ENCODE measurements around the gene PXDC1.
A peak's percentile ranks its signal among the peaks of the same experiment; 100 is the strongest.

PXDC1 gene

DNA sequence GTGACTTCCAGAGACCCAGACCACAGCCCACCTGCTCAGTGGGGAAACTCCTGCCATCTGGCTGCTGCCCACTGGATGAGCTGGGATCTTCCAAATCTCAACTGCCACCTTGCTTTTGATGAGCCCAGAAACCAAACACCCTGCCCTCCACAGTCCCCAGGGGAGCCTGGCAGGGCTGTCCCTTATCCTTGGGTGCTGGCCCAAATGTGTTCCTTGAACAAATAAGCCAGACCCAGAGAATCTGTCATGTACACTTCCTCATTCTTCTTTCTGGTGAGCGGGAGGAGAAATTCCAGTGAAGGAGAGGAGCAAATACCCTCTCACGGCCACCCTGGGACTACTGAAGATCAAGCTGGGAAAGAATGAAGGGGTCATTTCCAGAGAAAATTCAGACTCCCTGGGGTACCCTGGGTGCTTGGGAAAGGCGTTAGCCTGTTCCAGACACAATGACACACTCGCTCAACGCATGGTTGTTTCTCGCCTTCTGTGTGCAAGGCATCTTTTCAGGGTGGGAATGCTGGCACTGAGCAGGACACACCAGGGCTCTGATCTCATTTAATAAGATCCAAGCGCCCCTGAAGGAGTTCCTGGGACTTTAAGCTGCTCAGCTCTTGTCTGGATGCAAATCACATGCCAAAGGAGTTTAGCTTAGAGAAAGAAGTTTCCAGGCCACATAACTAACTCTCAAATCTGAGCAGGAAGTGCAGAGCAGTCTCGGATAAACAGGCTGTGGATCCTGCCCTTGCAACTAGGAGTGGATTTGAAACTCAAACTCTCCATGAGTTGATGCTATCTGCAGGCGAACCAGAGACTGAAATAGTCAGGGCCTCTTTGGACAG is 38.5 kb downstream of the PXDC1 start:
- no peak for TF ChIP-seq CTCF (IDR thresholded peaks at IDR 0.05)
- Histone ChIP-seq H3K4me3 (no peak overlapping the region), H3K27ac (peak overlapping the region in 1 of 2 donors; percentile 49)
- DNase-seq (ENCODE audit: low spot score): no peak

DNA sequence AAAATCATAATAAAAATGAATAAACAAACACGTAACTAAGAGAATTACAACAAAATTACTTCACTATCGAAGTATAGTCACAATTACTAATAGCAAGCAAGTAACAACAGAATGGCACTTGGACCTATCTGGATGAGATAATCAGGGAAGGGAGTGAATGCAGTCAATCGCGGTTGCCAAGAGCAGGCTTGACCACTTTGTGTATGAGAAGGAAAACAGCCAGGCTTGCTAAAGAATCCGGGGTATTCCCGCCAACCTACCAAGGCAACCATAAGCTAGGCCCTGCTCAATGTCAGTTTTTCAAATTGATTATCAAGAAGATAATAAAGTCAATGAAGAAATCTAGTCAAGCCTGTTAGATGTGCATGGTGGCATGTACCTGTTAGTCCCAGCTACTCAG is 39.7 kb downstream of the PXDC1 start:
- Histone ChIP-seq H3K4me3 (no peak overlapping the region), H3K27ac (no peak overlapping the region)
- DNase-seq (ENCODE audit: low spot score): no peak
- TF ChIP-seq CTCF (IDR thresholded peaks at IDR 0.05): no peak

DNA sequence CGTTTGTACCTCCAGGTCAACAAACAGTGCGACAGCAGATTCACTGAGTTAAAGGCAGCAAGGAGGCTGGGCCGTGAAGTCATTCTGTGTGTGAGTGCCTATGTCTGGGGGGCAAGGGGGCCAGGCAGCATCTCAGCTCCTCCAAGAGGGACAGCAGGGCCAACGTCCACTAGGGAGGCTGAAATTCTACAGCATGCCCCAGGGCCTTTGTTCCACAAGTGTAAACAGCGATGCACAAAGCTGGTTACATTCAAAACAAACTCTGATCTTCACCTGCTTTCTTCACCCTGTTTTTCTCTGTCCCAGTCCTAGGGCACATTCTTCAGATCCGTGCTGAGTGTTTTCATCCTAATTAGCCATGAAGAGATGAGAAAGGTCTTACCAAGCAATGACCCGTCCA is 41.1 kb downstream of the PXDC1 start:
- TF ChIP-seq CTCF (IDR thresholded peaks at IDR 0.05): no peak
- no peak for DNase-seq (ENCODE audit: low spot score)
- Histone ChIP-seq H3K4me3 (no peak overlapping the region), H3K27ac (no peak overlapping the region)

- no peak for DNase-seq (ENCODE audit: low spot score)
- TF ChIP-seq CTCF (IDR thresholded peaks at IDR 0.05): no peak
- no peak overlapping the region for H3K27ac ChIP-seq
- no peak overlapping the region for H3K4me3 ChIP-seq
Observed at GRCh38 chr6:3708540-3708939, 43.0 kb downstream of the PXDC1 start.

GRCh38 chr6:3707751-3708412 is 43.6 kb downstream of the PXDC1 start:
- no peak for TF ChIP-seq CTCF (IDR thresholded peaks at IDR 0.05)
- DNase-seq (ENCODE audit: low spot score): no peak
- H3K27ac ChIP-seq: no peak overlapping the region
- no peak overlapping the region for H3K4me3 ChIP-seq

GRCh38 chr6:3707024-3707423 is 44.5 kb downstream of the PXDC1 start:
- Histone ChIP-seq H3K4me3 (no peak overlapping the region), H3K27ac (no peak overlapping the region)
- DNase-seq (ENCODE audit: low spot score): no peak
- TF ChIP-seq CTCF (IDR thresholded peaks at IDR 0.05): no peak

- DNase-seq (ENCODE audit: low spot score): no peak
- no peak overlapping the region for H3K27ac ChIP-seq
- TF ChIP-seq CTCF (IDR thresholded peaks at IDR 0.05): no peak
Observed at GRCh38 chr6:3706547-3706946, 45.0 kb downstream of the PXDC1 start.

More at GRCh38 chr6:3706547-3706946, 45.0 kb downstream of the PXDC1 start:
- no peak overlapping the region for H3K4me3 ChIP-seq

Data from coronary artery (tissue), 2 donors.